ENCODE data around the gene TALDO1.

The TALDO1 gene

DNA sequence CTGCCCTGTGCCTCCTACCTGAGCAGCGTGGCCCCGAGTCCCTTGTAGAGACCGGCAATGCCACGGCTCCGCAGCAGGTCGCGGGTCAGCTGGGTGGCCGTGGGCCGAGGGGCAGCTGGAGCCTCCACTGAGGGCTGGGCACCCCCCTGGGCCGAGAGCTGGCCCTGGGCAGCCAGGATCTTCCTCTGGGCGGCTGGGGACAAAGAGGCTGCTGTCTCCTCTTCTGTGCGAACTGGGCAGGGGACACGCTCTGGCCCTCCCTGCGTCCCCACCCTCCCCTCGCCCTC is 45.2 kb downstream of the TALDO1 start:
- H3K4me2 ChIP-seq (ENCODE audit: low read length): no peak overlapping the region
- H3K79me2 ChIP-seq (ENCODE audit: control insufficient read depth, low read length): peaks cover 28% of the 10 kb centered on the region
- H3K9me3 ChIP-seq (ENCODE audit: control insufficient read depth, insufficient read depth, low read length): no peaks in the 10 kb centered on the region
- H4K20me1 ChIP-seq (ENCODE audit: control insufficient read depth, insufficient read depth, low read depth, low read length): peaks cover 4% of the 10 kb centered on the region; the same call in 1 of the 2 replicates
- H3K27ac ChIP-seq (ENCODE audit: low read depth, low read length): no peak overlapping the region
- no peaks in the 10 kb centered on the region for H3K9me2 ChIP-seq (replicated peaks; ENCODE audit: control insufficient read depth, low read length)
- H3F3A ChIP-seq (ENCODE audit: control insufficient read depth, insufficient read depth): peaks cover 12% of the 10 kb centered on the region; the same call in 1 of the 2 replicates
- TF ChIP-seq, protein P1, sequence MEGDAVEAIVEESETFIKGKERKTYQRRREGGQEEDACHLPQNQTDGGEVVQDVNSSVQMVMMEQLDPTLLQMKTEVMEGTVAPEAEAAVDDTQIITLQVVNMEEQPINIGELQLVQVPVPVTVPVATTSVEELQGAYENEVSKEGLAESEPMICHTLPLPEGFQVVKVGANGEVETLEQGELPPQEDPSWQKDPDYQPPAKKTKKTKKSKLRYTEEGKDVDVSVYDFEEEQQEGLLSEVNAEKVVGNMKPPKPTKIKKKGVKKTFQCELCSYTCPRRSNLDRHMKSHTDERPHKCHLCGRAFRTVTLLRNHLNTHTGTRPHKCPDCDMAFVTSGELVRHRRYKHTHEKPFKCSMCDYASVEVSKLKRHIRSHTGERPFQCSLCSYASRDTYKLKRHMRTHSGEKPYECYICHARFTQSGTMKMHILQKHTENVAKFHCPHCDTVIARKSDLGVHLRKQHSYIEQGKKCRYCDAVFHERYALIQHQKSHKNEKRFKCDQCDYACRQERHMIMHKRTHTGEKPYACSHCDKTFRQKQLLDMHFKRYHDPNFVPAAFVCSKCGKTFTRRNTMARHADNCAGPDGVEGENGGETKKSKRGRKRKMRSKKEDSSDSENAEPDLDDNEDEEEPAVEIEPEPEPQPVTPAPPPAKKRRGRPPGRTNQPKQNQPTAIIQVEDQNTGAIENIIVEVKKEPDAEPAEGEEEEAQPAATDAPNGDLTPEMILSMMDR (IDR thresholded peaks at IDR 0.05; ENCODE audit: low read depth, low read length, poor library complexity, severe bottlenecking): no peak
- no peak for TF ChIP-seq EZH2phosphoT487 (IDR thresholded peaks at IDR 0.05; ENCODE audit: borderline replicate concordance, low read length)
- no peak overlapping the region for H3K4me3 ChIP-seq (ENCODE audit: low read length)
- H3K4me1 ChIP-seq (ENCODE audit: control insufficient read depth, low read length): peaks cover 46% of the 10 kb centered on the region
- peaks cover 11% of the 10 kb centered on the region; the same call in 1 of the 2 replicates for H3K36me3 ChIP-seq (ENCODE audit: control insufficient read depth, low read length)
- no peaks in the 10 kb centered on the region for H3K27me3 ChIP-seq (ENCODE audit: control insufficient read depth, low read length)

DNA sequence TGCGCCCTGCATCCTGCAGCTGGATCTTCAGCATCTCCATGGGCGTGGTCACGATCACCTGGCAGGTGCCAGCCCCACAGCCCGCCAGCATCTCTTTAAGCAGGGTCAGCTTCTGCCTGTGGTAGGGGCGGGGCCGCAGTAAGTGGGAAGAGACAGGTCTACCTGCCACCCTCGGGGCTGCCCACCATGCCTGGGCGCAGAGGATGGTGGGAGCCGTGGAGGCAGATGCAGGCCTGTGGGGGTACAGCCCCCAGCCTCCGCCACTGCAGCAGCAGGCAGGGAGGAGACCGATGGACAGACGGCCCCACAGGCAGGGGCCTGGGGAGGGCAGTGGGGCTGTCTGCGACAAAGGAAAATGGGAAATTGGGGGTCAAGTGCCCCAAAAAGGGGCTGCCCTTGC is 45.6 kb downstream of the TALDO1 start:
- H4K20me1 ChIP-seq (ENCODE audit: control insufficient read depth, insufficient read depth, low read depth, low read length): peaks cover 4% of the 10 kb centered on the region; the same call in 1 of the 2 replicates

DNA sequence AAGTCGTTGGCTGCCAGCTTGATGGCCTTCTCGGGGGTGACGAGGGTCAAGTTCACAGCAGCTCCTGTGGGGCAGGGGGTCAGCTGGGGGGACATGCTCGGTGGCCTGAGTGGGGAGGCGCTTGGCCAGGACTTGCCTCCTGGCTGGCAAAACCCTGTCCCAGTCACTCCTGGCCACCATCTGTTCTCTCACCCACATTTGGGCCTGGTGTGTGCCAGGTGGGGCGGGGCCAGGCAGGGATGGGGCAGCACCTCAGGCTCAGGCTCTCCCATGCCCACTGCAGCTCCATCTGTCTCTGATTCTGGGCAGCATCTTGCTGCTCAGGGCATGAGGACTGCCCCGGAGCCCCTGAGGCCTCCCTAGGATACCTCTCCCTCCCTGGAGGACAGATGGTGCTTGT is 46.3 kb downstream of the TALDO1 start:
- Histone ChIP-seq H3K4me2 (ENCODE audit: low read length) (no peak overlapping the region), H3K4me1 (ENCODE audit: control insufficient read depth, low read length) (peaks cover 39% of the 10 kb centered on the region), H4K20me1 (ENCODE audit: control insufficient read depth, insufficient read depth, low read depth, low read length) (peaks cover 4% of the 10 kb centered on the region; the same call in 1 of the 2 replicates), H3F3A (ENCODE audit: control insufficient read depth, insufficient read depth) (peaks cover 12% of the 10 kb centered on the region; the same call in 1 of the 2 replicates), H3K9me2 (replicated peaks; ENCODE audit: control insufficient read depth, low read length) (no peaks in the 10 kb centered on the region), H3K27me3 (ENCODE audit: control insufficient read depth, low read length) (no peaks in the 10 kb centered on the region), H3K79me2 (ENCODE audit: control insufficient read depth, low read length) (peaks cover 31% of the 10 kb centered on the region), H3K4me3 (ENCODE audit: low read length) (no peak overlapping the region), H3K36me3 (ENCODE audit: control insufficient read depth, low read length) (peaks cover 13% of the 10 kb centered on the region; the same call in 1 of the 2 replicates), H3K9me3 (ENCODE audit: control insufficient read depth, insufficient read depth, low read length) (no peaks in the 10 kb centered on the region), H3K27ac (ENCODE audit: low read depth, low read length) (no peak overlapping the region)
- TF ChIP-seq EZH2phosphoT487 (IDR thresholded peaks at IDR 0.05; ENCODE audit: borderline replicate concordance, low read length): no peak
- TF ChIP-seq, protein P1 (IDR thresholded peaks at IDR 0.05; ENCODE audit: low read depth, low read length, poor library complexity, severe bottlenecking): no peak

More for the DNA sequence above, 45.6 kb downstream of the TALDO1 start:
- no peak for TF ChIP-seq EZH2phosphoT487 (IDR thresholded peaks at IDR 0.05; ENCODE audit: borderline replicate concordance, low read length)
- TF ChIP-seq, protein P1 (IDR thresholded peaks at IDR 0.05; ENCODE audit: low read depth, low read length, poor library complexity, severe bottlenecking): no peak
- no peaks in the 10 kb centered on the region for H3K27me3 ChIP-seq (ENCODE audit: control insufficient read depth, low read length)
- H3K9me3 ChIP-seq (ENCODE audit: control insufficient read depth, insufficient read depth, low read length): no peaks in the 10 kb centered on the region
- H3K36me3 ChIP-seq (ENCODE audit: control insufficient read depth, low read length): peaks cover 13% of the 10 kb centered on the region; the same call in 1 of the 2 replicates
- peaks cover 31% of the 10 kb centered on the region for H3K79me2 ChIP-seq (ENCODE audit: control insufficient read depth, low read length)
- H3F3A ChIP-seq (ENCODE audit: control insufficient read depth, insufficient read depth): peaks cover 12% of the 10 kb centered on the region; the same call in 1 of the 2 replicates
- H3K4me3 ChIP-seq (ENCODE audit: low read length): no peak overlapping the region
- no peak overlapping the region for H3K27ac ChIP-seq (ENCODE audit: low read depth, low read length)
- no peak overlapping the region for H3K4me2 ChIP-seq (ENCODE audit: low read length)
- H3K4me1 ChIP-seq (ENCODE audit: control insufficient read depth, low read length): peaks cover 42% of the 10 kb centered on the region
- H3K9me2 ChIP-seq (replicated peaks; ENCODE audit: control insufficient read depth, low read length): no peaks in the 10 kb centered on the region

Data from DOHH2 (cell line).